ENCODE results near the gene RYR2. TPM values are rescaled to one million over a fixed set of nuclear protein-coding genes. Genes with fewer than 3 reads are reported as not detected.

RYR2 gene
- total RNA-seq, 4 donors from 2014 or later, result 0.53 to 1.2 (median 0.57) TPM

GRCh38 chr1:237306726-237307125, 264.7 kb downstream of the RYR2 start:
- H3K27me3 ChIP-seq, result no peaks in the 10 kb centered on the region
- TF ChIP-seq EP300 (IDR thresholded peaks at IDR 0.05), result no peak
- TF ChIP-seq CTCF (IDR thresholded peaks at IDR 0.05), result no peak
- no peak for TF ChIP-seq POLR2A (IDR thresholded peaks at IDR 0.05)
- TF ChIP-seq POLR2AphosphoS5 (IDR thresholded peaks at IDR 0.05), result no peak
- H3K4me1 ChIP-seq, result no peaks in the 10 kb centered on the region
- WGBS, result 86% methylated on average over 8 of the region's 8 CpGs
- H3K4me3 ChIP-seq, result no peak overlapping the region
- H3K27ac ChIP-seq, result no peak overlapping the region
- H3K9me3 ChIP-seq, result no peaks in the 10 kb centered on the region
- no peaks in the 10 kb centered on the region for H3K36me3 ChIP-seq
- no peak for DNase-seq (ENCODE audit: low spot score in 2 of 2)

- H3K9me3 ChIP-seq, result no peaks in the 10 kb centered on the region
- TF ChIP-seq CTCF (IDR thresholded peaks at IDR 0.05) (no peak), POLR2A (IDR thresholded peaks at IDR 0.05) (no peak), EP300 (IDR thresholded peaks at IDR 0.05) (no peak), POLR2AphosphoS5 (IDR thresholded peaks at IDR 0.05) (no peak)
Observed at GRCh38 chr1:237309595-237310118, 267.7 kb downstream of the RYR2 start.

GRCh38 chr1:237316352-237316751, 274.4 kb downstream of the RYR2 start:
- Histone ChIP-seq H3K4me3 (no peak overlapping the region), H3K27ac (no peak overlapping the region), H3K27me3 (no peaks in the 10 kb centered on the region), H3K36me3 (no peaks in the 10 kb centered on the region), H3K4me1 (no peaks in the 10 kb centered on the region), H3K9me3 (no peaks in the 10 kb centered on the region)
- whole genome bisulfite sequencing, result 77% methylated on average over 4 of the region's 4 CpGs
- DNase-seq (ENCODE audit: low spot score in 2 of 2), result no peak
- no peak for TF ChIP-seq POLR2AphosphoS5 (IDR thresholded peaks at IDR 0.05)
- no peak for TF ChIP-seq EP300 (IDR thresholded peaks at IDR 0.05)
- no peak for TF ChIP-seq POLR2A (IDR thresholded peaks at IDR 0.05)
- no peak for TF ChIP-seq CTCF (IDR thresholded peaks at IDR 0.05)

More at GRCh38 chr1:237309595-237310118, 267.7 kb downstream of the RYR2 start:
- no peaks in the 10 kb centered on the region for H3K4me1 ChIP-seq
- 92% methylated on average over 11 of the region's 32 CpGs for WGBS
- no peaks in the 10 kb centered on the region for H3K36me3 ChIP-seq
- no peak overlapping the region for H3K4me3 ChIP-seq
- no peak overlapping the region for H3K27ac ChIP-seq
- DNase-seq (ENCODE audit: low spot score in 2 of 2), result no peak
- no peaks in the 10 kb centered on the region for H3K27me3 ChIP-seq

- H3K27me3 ChIP-seq, result no peaks in the 10 kb centered on the region
- no peaks in the 10 kb centered on the region for H3K36me3 ChIP-seq
- H3K27ac ChIP-seq, result no peak overlapping the region
- DNase-seq (ENCODE audit: low spot score in 2 of 2), result no peak
- H3K4me3 ChIP-seq, result no peak overlapping the region
- TF ChIP-seq EP300 (IDR thresholded peaks at IDR 0.05) (no peak), CTCF (IDR thresholded peaks at IDR 0.05) (no peak), POLR2A (IDR thresholded peaks at IDR 0.05) (no peak), POLR2AphosphoS5 (IDR thresholded peaks at IDR 0.05) (no peak)
- H3K4me1 ChIP-seq, result no peaks in the 10 kb centered on the region
- 83% methylated on average over 3 of the region's 3 CpGs for WGBS
- no peaks in the 10 kb centered on the region for H3K9me3 ChIP-seq
Observed at GRCh38 chr1:237318748-237319147, 276.8 kb downstream of the RYR2 start.

- DNase-seq (ENCODE audit: low spot score in 2 of 2), result no peak
- TF ChIP-seq CTCF (IDR thresholded peaks at IDR 0.05), result no peak
- no peak for TF ChIP-seq EP300 (IDR thresholded peaks at IDR 0.05)
- TF ChIP-seq POLR2AphosphoS5 (IDR thresholded peaks at IDR 0.05), result no peak
- no peak for TF ChIP-seq POLR2A (IDR thresholded peaks at IDR 0.05)
- H3K36me3 ChIP-seq, result no peaks in the 10 kb centered on the region
- H3K4me1 ChIP-seq, result no peaks in the 10 kb centered on the region
- H3K27ac ChIP-seq, result no peak overlapping the region
- no peaks in the 10 kb centered on the region for H3K9me3 ChIP-seq
- no peak overlapping the region for H3K4me3 ChIP-seq
- no peaks in the 10 kb centered on the region for H3K27me3 ChIP-seq
Observed at GRCh38 chr1:237320890-237321289, 278.9 kb downstream of the RYR2 start.

Measured in suprapubic skin (tissue), 4 donors.